Transverse colon (tissue), 4 donors: ENCODE measurements around the gene DLG2.

Source experiments
- EP300 ChIP-seq: sonication (generic); formaldehyde crosslinking; IDR thresholded peaks from one replicate; pipeline ENCODE4 v1.6.1; 2017; ENCODE audit warnings: antibody characterized with exemption, low read depth
- POLR2A ChIP-seq: fragments of 450-650 bp; IDR thresholded peaks from one replicate; pipeline ENCODE4 v1.6.1; 2016; ENCODE audit warnings: antibody characterized with exemption, mild to moderate bottlenecking, moderate library complexity
- POLR2AphosphoS5 ChIP-seq, 3 donors: sonication (generic); formaldehyde crosslinking; IDR thresholded peaks; one replicate each; pipeline ENCODE4 v1.6.1; 2016; ENCODE audit warnings: antibody characterized with exemption in 3 of 3
- TF ChIP-seq, protein P1 (sequence below), 5 experiments: fragments of 200-600 bp in 3 of 5; fragments of 450-650 bp in 2 of 5; sonication (generic) in 3 of 5; IDR thresholded peaks; 1 replicate in 2 of 5; 2 replicates in 3 of 5; pipeline ENCODE4 v1.5.1; 2016 to 2017; ENCODE audit warnings: antibody characterized with exemption in 5 of 5, inconsistent platforms in 3 of 5, mild to moderate bottlenecking in 2 of 5, moderate library complexity in 1 of 5

DNA sequence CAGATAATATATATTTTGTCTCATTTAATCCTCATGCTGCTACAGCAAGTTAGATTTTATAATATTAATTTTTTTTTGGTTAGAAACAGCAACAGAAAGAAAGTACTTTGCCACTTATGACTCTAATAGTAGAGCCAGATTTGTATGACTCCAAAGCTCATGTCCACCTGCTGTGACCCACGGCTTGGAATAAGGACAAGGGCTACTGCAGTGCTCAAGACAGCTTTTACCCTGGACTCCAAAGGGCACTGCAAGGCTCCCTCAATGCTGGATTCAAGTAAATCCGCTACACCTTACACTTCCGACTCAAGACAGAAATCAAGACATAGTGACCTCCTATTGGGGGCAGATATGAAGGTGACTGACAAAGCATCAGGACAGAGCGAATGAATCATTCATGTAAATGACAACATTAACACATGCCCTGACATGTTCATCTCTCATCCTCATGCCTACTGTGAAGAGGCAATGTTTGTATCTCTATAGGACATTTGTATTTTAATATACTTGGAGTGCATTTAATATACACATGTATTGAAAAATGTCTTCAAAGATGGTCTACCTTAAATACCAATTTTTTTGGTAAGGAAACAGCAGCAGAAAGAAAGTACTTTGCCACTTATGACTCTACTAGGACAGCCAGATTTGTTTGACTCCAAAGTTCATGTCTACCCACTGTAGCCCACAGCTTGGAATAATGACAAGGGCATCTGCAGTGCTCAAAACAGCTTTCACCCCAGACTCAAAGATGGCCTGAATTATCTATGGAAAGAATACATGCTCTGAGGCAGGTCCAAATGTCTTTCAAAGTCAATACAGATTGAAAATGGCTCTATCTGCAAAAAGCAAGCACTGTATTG is 1965.4 kb downstream of the DLG2 start:
- TF ChIP-seq, protein P1, sequence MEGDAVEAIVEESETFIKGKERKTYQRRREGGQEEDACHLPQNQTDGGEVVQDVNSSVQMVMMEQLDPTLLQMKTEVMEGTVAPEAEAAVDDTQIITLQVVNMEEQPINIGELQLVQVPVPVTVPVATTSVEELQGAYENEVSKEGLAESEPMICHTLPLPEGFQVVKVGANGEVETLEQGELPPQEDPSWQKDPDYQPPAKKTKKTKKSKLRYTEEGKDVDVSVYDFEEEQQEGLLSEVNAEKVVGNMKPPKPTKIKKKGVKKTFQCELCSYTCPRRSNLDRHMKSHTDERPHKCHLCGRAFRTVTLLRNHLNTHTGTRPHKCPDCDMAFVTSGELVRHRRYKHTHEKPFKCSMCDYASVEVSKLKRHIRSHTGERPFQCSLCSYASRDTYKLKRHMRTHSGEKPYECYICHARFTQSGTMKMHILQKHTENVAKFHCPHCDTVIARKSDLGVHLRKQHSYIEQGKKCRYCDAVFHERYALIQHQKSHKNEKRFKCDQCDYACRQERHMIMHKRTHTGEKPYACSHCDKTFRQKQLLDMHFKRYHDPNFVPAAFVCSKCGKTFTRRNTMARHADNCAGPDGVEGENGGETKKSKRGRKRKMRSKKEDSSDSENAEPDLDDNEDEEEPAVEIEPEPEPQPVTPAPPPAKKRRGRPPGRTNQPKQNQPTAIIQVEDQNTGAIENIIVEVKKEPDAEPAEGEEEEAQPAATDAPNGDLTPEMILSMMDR (IDR thresholded peaks at IDR 0.05) = no peak
- TF ChIP-seq POLR2A (no peak), EP300 (no peak), POLR2AphosphoS5 (IDR thresholded peaks at IDR 0.05) (no peak)
